Caki2 (cell line): ENCODE measurements around the gene HINT2. TPM values are rescaled to one million over a fixed set of nuclear protein-coding genes. Genes with fewer than 3 reads are reported as not detected.

ENCODE experiments used
- DNase-seq: peaks from one replicate; pipeline ENCODE4 v3.0.0-alpha.2; 2015; ENCODE audit warnings: low read depth
- in situ Hi-C: cut with HindIII; loops from 2 replicates; pipeline ENCODE4 v1.10.0; 2016; ENCODE audit warnings: low sequenced_read_pairs, low pct_unique_long_range_greater_than_20kb, mixed read lengths
- total RNA-seq: library from RNA; depleted of rRNA; stranded (reverse); fragments of >200 nt; shearing (Covaris generic); gene quantifications from 2 replicates; pipeline ENCODE4 v1.2.3, GENCODE V29; 2014; ENCODE audit warnings: low replicate concordance; rRNA removed

HINT2 gene
- total RNA-seq, result 21.5 and 75.0 TPM in 2 replicates

DNA sequence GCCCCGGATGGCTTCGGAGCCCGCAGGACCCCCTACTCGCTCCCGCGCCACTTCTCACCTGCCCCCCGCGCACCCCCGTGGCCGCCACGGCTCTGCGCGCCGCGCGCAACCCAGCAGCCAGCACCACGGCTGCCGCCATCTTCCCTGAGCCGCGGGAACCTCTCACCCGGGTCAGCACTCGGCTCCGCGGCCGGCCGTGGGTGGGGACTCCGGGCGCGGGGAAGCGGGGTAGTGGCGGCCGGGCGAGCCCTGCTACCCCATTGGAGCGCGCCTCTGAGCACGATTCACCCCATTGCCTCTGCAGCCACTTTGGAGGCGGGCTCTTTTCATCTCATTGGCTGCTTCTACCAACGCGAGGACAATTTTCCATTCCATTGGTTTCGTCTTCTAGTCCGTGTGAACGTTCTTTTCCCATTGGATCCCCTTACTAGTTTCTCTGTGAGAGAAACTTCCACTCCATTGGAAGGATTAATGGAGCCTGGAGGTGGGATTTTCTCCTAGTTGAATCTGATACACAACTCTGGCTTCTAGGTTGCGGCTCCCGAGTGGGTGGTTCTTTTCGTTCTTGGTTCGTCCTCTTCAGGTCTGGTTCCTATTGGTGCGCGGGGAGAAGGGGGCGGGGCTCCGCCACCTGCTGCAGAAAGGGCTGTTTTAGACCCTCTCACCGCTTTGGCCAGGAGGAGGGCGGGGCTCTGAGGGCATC lies at the start of gene HINT2:
Gene HINT2, minus strand, starts transcription at position 202 of the 703 bp plus-strand sequence. Its CDS starts 63 bp downstream, at position 139.
- in situ Hi-C loops, result no loop called here

DNA sequence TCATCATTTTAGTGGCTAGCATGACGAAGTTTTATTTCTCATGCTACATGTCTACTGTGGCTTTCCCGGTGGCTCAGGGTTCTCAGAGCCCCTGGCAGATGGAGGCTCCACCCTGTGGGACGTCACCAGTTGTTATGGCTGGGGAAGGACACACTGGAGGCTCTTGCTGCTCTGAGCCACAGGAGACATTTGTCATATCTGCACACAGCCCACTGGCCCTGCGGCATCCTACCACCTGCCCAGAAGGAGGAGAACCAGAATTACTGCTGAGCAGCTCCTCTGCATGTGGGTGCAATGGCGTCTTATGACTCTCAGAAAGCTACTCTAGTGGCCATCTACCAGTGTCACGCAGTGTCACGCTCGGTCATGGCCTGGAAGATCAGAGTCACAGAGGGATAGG lies 48.7 kb upstream of the HINT2 start:
- in situ Hi-C loops, result no loop called here
- no peak for DNase-seq

More for the DNA sequence above, at the start of gene HINT2:
- peak; percentile 97 for DNase-seq

DNA sequence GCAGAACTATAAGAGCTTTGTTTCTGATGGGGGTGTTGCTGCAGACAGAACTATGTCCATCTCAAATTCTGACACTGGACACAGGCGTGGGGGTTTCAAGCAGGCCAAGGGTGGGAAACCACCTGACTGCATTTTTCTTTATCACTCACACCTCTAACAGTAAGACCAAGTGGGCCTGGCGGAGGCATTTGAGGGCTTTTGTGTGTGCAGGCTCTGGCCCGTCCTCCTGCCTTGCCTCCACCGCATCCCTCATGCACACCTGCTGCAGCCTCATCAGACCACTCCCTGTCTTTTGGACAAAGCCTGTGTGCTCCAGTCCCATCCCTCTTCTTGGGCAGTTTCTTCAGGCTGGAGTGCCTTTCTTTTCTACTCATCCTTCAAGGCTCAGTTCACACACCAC lies 47.5 kb upstream of the HINT2 start:
- in situ Hi-C loops, result no loop called here
- DNase-seq, result no peak

DNA sequence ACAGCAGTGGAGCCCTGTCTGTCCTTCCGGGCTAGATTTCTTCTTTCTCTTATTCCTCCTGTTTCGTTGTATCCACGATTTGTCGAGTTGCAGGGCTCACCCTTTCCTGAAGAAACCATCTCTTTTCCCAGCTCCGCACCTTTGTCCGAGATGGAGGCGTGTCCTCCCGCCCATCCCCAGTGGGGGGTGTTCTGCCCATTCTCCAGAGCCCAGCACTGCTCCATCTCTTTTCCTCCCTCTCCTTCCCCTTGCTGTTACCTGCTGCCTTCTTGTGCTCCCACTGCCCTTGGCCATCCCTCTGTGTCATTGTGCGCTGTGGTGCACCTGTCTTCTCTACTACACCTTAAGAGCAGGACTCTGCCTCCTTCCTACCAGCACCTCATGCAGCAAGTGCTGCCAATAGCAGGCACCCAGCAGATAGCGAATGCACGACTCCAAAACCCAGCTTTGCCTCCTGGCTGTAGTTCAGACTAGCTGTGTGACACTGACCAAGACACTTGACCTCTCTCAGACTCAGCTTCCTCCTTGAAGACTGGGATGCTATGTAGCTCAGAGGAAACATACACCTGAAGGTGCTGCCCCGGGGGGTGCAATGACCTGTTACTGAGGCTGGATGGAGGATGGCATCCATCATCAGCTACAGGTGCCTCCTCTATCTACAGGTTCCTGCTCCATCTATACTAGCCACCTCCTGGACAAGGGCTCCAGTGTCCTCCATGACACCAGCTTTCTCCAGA lies 46.5 kb upstream of the HINT2 start:
- in situ Hi-C loops, result no loop called here
- no peak for DNase-seq

DNA sequence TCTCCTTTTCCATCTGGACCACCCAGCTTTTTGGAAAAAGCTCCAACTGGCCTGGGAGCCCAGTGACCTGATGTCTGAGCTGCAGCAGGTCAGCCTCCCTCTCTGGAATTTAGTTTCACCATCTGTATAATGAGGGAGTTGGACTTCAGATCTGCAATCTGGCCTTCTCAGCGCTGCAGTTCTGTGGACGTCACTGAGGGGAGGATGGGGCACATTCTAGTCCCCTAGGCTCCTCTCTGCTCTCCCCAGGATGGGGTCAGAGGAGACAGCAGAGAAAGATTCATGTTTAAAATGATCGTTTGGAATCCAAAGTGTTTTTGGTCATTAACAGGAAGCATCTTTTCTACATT lies 45.1 kb upstream of the HINT2 start:
- in situ Hi-C loops, result no loop called here
- DNase-seq, result no peak

DNA sequence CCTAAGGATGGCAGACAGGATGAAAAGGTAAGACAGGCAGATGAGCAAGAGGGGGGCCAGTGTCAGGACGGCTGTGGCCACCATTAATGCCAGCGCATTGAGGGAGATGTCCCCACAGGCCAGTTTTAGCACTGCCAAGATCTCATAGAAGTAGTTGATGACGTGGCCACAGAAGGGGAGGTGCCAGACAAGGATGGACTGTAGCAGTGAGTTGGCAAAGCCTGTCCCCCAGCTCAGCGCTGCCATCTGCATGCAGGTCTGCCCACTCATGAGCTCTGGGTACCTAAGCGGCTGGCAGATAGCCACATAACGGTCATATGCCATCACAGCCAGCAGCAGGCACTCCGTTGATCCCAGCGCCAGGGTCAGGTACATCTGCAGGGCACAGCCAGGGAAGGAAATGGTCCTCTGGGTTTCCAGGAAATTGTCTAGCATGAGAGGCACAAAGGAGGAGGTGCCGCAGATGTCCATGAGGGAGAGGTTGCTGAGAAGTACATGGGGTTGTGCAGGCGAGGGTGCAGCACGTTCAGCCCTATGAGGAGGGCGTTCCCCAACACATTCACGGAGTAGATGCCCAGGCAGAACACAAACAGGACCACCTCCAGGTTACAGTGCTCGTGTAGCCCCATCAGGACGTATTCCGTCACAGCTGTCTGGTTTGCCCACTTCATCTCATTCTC lies 44.6 kb upstream of the HINT2 start:
- no peak for DNase-seq
- in situ Hi-C loops, result no loop called here

DNA sequence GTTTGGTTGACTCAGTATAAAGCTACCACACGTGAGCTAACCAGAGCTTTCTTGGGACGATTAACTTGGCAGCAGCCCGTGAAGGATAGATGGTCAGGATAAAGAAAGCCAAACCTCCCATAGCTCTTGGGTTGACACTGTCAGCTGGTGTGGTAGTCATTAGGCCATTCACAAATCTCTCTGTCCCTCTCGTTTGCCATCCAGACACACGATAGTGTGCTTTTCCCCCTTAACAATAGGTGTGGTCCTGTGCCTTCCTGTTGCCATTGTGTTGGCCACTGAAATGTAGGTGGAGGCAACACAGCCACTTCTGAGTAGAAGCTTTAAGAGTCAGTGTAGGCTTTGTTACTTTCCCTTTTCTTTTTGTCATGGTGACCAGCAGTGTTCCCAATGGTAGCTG lies 43.6 kb upstream of the HINT2 start:
- no peak for DNase-seq
- in situ Hi-C loops, result no loop called here

DNA sequence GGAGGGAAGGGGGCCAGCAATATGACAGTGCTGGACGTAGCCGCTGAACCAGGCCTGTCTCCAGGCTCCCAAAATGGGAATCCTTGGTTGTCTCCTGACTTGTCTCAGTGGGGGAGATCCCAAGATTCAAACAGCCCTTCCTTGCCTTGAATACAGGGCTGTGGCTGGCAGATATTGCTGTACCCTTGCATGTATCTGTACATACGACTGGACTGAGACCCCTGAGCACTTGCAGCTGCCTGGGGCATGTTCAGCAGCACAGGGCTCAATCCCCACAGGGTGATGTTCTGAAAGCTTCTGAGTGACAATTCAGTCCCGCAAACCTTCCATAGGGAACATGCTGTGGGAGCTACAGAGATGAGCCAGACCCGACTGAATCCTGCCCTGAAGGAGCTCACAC lies 42.0 kb upstream of the HINT2 start:
- no peak for DNase-seq
- in situ Hi-C loops, result no loop called here

DNA sequence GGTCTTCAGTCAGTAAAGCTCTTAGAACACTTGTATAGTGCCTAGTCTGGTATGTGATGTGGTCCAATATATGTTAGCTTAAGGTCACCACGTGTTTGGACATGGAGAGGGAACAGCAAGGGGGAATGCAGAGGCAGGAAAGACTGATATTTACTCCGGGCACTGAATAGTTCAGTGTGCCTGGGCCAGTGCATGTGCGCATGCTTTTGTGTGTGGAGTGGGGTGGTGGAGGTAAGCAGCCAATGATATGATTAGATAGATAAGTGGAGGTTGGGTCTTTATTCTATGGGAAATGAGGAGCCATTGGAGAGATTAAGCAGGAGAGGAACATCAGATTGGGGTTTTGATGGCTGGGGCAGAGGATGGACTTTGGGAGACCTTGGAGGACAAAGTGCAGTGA lies 41.4 kb upstream of the HINT2 start:
- in situ Hi-C loops, result no loop called here
- no peak for DNase-seq

DNA sequence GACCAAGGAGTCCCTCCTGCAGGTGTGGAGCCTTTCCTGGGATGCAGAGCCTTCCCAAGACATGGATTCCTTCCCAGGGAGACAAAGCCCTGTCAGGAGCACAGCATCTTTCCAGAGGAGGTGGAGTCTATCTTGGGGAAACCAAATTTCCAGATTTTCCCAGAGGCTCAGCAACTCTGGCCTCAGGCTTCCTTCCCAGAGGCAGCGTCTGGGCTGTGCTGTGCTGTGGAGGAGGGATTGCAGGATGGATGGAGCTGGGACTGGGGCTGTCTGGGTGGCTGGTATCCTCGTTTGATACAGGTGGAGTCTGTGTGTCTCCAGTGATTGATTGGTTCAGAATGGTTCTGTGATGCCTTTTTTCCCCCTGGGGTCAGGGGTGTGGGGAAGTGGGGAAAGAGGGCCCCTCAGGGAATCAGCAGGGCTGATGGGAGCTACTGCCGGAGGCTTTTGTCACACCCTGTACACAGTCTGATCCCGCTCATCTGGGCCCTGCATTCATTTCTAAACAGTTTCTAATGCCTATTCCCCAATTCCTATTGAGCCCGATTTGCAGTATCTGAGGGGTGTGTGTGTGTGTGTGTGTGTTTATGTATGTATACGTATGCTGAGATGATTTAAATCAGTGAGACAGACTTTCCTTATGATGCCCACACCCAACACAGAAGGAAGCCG lies 39.4 kb upstream of the HINT2 start:
- in situ Hi-C loops, result no loop called here
- DNase-seq, result no peak

DNA sequence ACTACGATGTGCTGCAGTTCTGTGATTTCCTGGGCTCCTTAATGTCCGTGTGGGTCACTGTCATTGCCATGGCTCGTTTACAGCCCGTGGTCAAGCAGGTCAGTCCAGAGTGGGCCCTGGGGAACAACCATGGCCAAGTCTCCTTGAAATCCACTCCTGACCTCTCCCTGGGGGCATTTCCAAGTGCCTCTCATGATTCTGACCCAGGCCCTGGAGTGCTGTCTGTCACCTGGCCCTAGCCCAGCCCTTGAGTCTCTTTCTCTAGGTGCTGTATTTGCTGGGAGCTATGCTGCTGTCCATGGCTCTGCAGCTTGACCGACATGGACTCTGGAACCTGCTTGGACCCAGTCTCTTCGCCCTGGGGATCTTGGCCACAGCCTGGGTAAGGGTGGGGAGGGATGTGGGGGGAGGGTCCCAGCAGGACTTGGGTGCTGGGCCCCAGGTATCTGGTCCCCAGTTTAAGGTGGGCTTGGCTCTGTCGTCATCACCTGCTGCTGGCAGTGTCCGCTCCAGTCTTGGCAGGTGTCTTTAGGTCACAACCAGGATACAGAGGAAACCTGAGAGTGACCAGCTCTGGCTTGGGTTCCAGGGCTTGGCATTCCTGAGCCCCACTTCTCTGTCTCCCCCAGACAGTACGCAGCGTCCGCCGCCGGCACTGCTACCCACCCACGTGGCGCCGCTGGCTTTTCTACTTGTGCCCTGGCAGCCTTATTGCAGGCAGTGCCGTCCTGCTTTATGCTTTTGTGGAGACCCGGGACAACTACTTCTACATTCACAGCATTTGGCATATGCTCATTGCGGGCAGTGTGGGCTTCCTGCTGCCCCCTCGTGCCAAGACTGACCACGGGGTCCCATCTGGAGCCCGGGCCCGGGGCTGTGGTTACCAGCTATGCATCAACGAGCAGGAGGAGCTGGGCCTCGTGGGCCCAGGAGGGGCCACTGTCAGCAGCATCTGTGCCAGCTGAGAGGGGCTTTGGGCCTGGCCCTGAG lies 38.3 kb upstream of the HINT2 start:
- DNase-seq, result no peak
- in situ Hi-C loops, result no loop called here

DNA sequence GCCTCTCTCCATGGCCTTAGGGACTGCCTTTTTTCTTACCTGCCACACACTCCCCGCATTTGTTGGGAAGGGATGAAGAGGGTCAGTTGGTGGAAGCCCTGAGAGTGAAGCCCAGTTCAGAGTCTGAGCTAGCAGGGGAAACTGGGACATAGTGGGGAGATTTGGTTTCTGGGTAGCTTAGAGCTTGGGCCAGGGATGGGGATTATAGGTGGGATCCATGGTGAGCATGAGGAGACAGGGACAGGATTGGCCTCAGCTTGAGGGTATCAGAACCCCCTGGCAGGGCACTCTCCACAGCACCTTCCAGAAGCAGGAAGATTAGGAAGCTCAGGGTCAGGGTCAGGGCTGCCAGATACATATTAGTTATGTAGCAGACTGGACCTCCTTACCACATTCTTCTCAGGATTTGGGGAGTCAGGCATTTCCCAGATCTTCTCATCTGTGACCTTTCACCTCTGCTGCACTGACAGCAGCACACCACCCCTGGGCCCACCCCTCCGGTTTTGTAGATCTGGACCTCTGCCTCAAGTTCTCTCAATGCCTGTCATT lies 37.5 kb upstream of the HINT2 start:
- in situ Hi-C loops, result no loop called here
- DNase-seq, result no peak

DNA sequence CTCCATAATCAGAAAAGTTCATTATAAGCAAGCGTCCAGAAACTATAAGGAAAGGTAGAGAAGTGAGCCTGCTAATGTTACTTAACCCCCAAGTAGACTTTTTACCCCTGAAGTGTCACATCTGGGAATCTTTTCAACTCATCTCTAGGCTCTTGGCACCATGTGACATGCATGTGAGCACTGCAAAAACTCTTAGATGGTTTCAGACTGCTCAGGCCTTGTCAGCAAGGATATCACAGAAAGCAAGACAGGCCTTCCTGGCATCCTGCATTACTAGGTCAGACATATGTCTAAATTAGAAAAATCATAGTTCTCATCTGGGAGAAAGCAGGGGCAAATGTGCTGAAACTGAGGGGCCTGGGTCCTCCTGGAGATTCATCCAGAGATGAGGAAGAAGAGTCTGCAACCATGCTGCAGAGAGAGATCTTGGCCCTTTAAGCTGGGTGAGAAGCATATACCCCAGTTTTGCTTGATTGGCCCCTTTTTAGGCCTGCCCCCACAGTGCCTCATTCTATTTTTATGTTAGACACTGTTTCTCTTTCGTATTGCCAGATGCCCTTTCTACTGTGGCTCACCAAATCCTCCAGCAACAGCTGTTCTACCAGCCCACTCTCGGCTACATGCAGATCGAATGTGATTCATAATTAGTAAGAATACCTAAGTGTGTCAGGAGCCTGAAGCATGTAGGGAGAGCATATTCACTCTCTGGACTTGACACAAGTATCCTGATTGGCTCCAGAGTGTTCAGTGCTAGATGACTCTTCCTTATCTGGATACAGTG lies 33.1 kb upstream of the HINT2 start:
- DNase-seq, result no peak

DNA sequence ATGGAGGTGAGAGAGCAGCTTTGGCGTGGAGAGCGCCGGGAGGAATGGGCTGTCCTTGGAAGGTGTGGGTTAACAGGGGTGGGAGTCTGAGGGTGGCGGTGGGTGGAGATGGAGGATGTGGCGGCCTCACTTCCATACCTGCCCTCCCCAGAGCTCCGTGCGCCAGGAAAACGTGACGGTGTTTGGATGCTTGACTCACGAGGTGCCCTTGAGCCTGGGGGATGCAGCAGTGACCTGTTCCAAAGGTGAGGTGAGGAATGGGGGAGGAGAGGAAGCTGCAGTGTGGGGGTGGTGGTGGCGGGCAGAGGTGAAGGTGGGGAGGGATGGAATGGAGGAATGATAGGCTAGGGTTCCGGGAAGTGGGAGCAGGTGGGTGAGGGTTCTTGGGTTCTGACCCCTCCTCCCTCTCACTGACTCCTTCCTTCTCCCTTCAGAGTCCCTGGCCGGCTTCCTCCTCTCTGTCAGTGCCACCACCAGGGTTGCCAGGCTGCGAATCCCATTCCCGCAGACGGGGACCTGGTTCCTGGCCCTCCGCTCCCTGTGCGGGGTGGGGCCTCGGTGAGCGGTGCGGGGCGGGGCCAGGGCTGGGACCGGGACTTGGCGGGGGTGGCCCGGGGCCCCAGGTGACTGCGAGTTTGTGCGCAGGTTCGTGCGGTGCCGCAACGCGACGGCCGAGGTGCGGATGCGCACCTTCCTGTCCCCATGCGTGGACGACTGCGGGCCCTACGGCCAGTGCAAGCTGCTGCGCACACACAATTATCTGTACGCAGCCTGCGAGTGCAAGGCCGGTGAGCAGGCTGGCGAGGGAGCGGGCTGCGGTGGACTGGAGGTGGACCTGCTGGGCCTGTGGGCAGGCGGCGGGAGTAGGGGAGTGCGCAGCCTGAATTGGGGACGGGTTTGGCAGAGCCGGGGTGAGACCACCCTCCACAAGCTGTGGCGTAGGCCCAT lies 31.3 kb upstream of the HINT2 start:
- in situ Hi-C loops, result no loop called here
- no peak for DNase-seq

More for the DNA sequence above, 33.1 kb upstream of the HINT2 start:
- in situ Hi-C loops, result no loop called here

DNA sequence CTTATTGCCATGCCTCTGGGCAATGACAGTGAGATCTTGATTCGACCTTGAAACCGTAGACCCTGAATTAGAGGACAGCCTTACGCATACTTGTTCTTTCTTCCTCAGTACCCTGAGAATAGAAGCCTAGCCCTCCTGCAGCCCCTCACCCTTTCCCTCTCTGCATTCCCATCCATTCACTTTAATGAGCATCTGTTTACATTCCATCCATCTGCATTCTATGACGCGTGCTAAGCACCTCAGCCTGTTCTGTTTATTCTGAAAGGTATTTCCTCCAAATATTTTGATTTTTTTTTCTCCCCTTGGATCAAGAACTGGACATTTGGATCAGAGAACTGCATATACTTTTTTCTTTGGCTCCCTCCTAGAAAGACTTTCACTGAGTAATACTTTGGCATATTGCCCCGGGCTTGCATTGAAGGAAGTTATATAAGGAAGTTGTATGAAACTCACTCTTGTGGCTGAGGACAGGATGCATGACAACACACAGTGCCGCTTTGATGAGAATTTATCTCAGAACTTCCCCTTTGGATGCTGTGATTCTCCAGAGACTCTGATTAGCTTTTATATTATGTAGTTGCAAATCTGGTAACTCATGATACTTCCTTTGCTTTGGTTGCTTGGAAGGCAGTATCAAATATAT lies 29.9 kb upstream of the HINT2 start:
- in situ Hi-C loops, result no loop called here
- peak; percentile 31 for DNase-seq
